Neural cell (in vitro differentiated cells): Measurements from ENCODE around the gene C6orf132. TPM values are rescaled to one million over a fixed set of nuclear protein-coding genes. Genes with fewer than 3 reads are reported as not detected.

Experiments used
- H2AFZ ChIP-seq: fragments of 200-600, 300-800 bp; sonication (generic), shearing (Covaris generic); 2 replicates; pipeline ENCODE4 v1.6.0; 2014; ENCODE audit warnings: low read depth, mild to moderate bottlenecking, antibody characterized with exemption, low read length, moderate library complexity
- H3F3A ChIP-seq: fragments of 200-600 bp; shearing (Covaris generic); 2 replicates; pipeline ENCODE4 v1.6.1; 2016; ENCODE audit warnings: mild to moderate bottlenecking, moderate library complexity, mixed read lengths, antibody characterized with exemption, low read length; ENCODE audit not compliant: insufficient read depth, poor library complexity, severe bottlenecking
- H3K27ac ChIP-seq: fragments of 200-600, 300-800 bp; sonication (generic), shearing (Covaris generic); 2 replicates; pipeline ENCODE4 v1.5.1; 2014; ENCODE audit warnings: mild to moderate bottlenecking, low read length, moderate library complexity
- H3K27me3 ChIP-seq: fragments of 300-800, 200-600 bp; sonication (generic), shearing (Covaris generic); 2 replicates; pipeline ENCODE4 v1.6.0; 2014; ENCODE audit warnings: mild to moderate bottlenecking, low read depth, low read length, moderate library complexity; ENCODE audit not compliant: insufficient read depth
- H3K36me3 ChIP-seq: fragments of 300-800, 200-600 bp; sonication (generic), shearing (Covaris generic); 2 replicates; pipeline ENCODE4 v1.5.1; 2014; ENCODE audit warnings: mild to moderate bottlenecking, antibody characterized with exemption, low read length, moderate library complexity; ENCODE audit not compliant: insufficient read depth
- H3K4me2 ChIP-seq: fragments of 300-800, 200-600 bp; sonication (generic), shearing (Covaris generic); 2 replicates; pipeline ENCODE4 v1.6.0; 2014; ENCODE audit warnings: mild to moderate bottlenecking, low read length
- H3K4me3 ChIP-seq: fragments of 300-800, 200-600 bp; sonication (generic), shearing (Covaris generic); 2 replicates; pipeline ENCODE4 v1.5.1; 2014; ENCODE audit warnings: mild to moderate bottlenecking, low read length, moderate library complexity
- H3K79me2 ChIP-seq: fragments of 200-600 bp; shearing (Covaris generic); replicated peaks from 2 replicates; pipeline ENCODE4 v1.6.0; 2014; ENCODE audit warnings: mild to moderate bottlenecking, low read length, moderate library complexity; ENCODE audit not compliant: insufficient read depth
- H3K9ac ChIP-seq: fragments of 300-800, 200-600 bp; sonication (generic), shearing (Covaris generic); 2 replicates; pipeline ENCODE4 v1.6.1; 2016; ENCODE audit warnings: mild to moderate bottlenecking, low read length, mixed read lengths
- H3K9me2 ChIP-seq: fragments of 200-600 bp; shearing (Covaris generic); 2 replicates; pipeline ENCODE4 v1.6.1; 2016; ENCODE audit warnings: mild to moderate bottlenecking, low read length, mixed read lengths; ENCODE audit not compliant: insufficient read depth
- H3K9me3 ChIP-seq: fragments of 200-600, 300-800 bp; sonication (generic), shearing (Covaris generic); 2 replicates; pipeline ENCODE4 v1.6.1; 2016; ENCODE audit warnings: mild to moderate bottlenecking, mixed run types, low read length, moderate library complexity, mixed read lengths
- H4K20me1 ChIP-seq: fragments of 200-600 bp; shearing (Covaris generic); 2 replicates; pipeline ENCODE4 v1.6.1; 2016; ENCODE audit warnings: mild to moderate bottlenecking, mixed run types; ENCODE audit not compliant: insufficient read depth
- EP300 ChIP-seq: fragments of 450-650 bp; conservative IDR thresholded peaks from 2 replicates; pipeline ENCODE4 v1.6.1; 2014; ENCODE audit warnings: antibody characterized with exemption, mild to moderate bottlenecking, moderate library complexity; ENCODE audit not compliant: poor library complexity, severe bottlenecking
- EZH2 ChIP-seq: fragments of 200-600, 300-800 bp; shearing (Covaris generic), sonication (generic); IDR thresholded peaks from 2 replicates; pipeline ENCODE4 v1.6.1; 2014; ENCODE audit warnings: antibody characterized with exemption, low read length, borderline replicate concordance, mild to moderate bottlenecking; ENCODE audit not compliant: insufficient read depth, poor library complexity, severe bottlenecking
- MXI1 ChIP-seq: fragments of 450-650 bp; conservative IDR thresholded peaks from 2 replicates; pipeline ENCODE4 v1.6.1; 2014; ENCODE audit warnings: antibody characterized with exemption, mild to moderate bottlenecking; ENCODE audit not compliant: poor library complexity, severe bottlenecking
- POLR2AphosphoS5 ChIP-seq: IDR thresholded peaks from 2 replicates; pipeline ENCODE4 v1.6.1; 2012
- RAD21 ChIP-seq: fragments of 450-650 bp; conservative IDR thresholded peaks from 2 replicates; pipeline ENCODE4 v1.6.1; 2014; ENCODE audit warnings: antibody characterized with exemption, mild to moderate bottlenecking, moderate library complexity
- REST ChIP-seq: IDR thresholded peaks from 2 replicates; pipeline ENCODE4 v1.6.1; 2012; ENCODE audit warnings: borderline replicate concordance
- SMC3 ChIP-seq: fragments of 450-650 bp; conservative IDR thresholded peaks from 2 replicates; pipeline ENCODE4 v1.6.1; 2014; ENCODE audit warnings: antibody characterized with exemption, mild to moderate bottlenecking, moderate library complexity; ENCODE audit not compliant: poor library complexity
- TAF1 ChIP-seq: IDR thresholded peaks from 2 replicates; pipeline ENCODE4 v1.6.1; 2012; ENCODE audit warnings: low read depth
- polyA plus RNA-seq: library from polyadenylated mRNA; depleted of rRNA; stranded (reverse); fragments of >200 nt; gene quantifications from 2 replicates; pipeline ENCODE4 v1.2.3, GENCODE V29; 2014
- TF ChIP-seq, protein P1 (sequence below): fragments of 450-650 bp; IDR thresholded peaks from 2 replicates; pipeline ENCODE4 v1.5.1; 2014; ENCODE audit warnings: antibody characterized with exemption, mild to moderate bottlenecking, moderate library complexity; ENCODE audit not compliant: poor library complexity, severe bottlenecking

The C6orf132 gene
- polyA plus RNA-seq, 1 donor from 2014 or later, result not detected

DNA sequence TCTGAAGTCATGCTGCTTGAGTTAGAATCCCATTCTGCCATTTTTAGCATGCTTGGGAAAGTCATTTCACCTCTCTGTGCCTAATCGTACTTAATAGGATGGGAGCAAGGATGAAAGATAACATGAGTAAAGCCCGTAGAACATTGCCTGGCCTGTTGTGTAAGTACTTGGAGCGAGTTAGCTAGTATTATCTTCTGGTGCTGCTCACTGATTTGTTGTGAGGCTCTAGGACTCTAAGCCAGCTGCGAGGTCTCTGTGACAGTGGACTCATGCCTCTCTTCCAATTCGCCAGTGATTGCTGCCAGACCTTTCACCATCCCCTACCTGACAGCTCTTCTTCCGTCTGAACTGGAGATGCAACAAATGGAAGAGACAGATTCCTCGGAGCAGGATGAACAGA lies 74.2 kb downstream of the C6orf132 start:
- no peaks in the 10 kb centered on the region for H3K9me3 ChIP-seq
- H3K36me3 ChIP-seq, result no peaks in the 10 kb centered on the region
- H3F3A ChIP-seq, result no peaks in the 10 kb centered on the region
- H3K27ac ChIP-seq, result no peak overlapping the region
- H4K20me1 ChIP-seq, result no peaks in the 10 kb centered on the region
- no peak overlapping the region for H3K4me3 ChIP-seq
- H2AFZ ChIP-seq, result no peak overlapping the region
- no peaks in the 10 kb centered on the region for H3K79me2 ChIP-seq
- H3K4me2 ChIP-seq, result no peak overlapping the region
- H3K27me3 ChIP-seq, result no peaks in the 10 kb centered on the region
- TF ChIP-seq POLR2AphosphoS5 (no peak), REST (no peak), MXI1 (no peak), EZH2 (no peak), RAD21 (no peak), SMC3 (no peak), TAF1 (no peak), EP300 (no peak)
- TF ChIP-seq, protein P1, sequence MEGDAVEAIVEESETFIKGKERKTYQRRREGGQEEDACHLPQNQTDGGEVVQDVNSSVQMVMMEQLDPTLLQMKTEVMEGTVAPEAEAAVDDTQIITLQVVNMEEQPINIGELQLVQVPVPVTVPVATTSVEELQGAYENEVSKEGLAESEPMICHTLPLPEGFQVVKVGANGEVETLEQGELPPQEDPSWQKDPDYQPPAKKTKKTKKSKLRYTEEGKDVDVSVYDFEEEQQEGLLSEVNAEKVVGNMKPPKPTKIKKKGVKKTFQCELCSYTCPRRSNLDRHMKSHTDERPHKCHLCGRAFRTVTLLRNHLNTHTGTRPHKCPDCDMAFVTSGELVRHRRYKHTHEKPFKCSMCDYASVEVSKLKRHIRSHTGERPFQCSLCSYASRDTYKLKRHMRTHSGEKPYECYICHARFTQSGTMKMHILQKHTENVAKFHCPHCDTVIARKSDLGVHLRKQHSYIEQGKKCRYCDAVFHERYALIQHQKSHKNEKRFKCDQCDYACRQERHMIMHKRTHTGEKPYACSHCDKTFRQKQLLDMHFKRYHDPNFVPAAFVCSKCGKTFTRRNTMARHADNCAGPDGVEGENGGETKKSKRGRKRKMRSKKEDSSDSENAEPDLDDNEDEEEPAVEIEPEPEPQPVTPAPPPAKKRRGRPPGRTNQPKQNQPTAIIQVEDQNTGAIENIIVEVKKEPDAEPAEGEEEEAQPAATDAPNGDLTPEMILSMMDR, result no peak
- no peak overlapping the region for H3K9ac ChIP-seq
- no peaks in the 10 kb centered on the region for H3K9me2 ChIP-seq

- Histone ChIP-seq H3F3A (no peaks in the 10 kb centered on the region), H3K79me2 (no peaks in the 10 kb centered on the region), H4K20me1 (no peaks in the 10 kb centered on the region), H3K27ac (no peak overlapping the region), H3K27me3 (no peaks in the 10 kb centered on the region), H3K4me3 (no peak overlapping the region), H3K4me2 (no peak overlapping the region), H3K9me3 (no peaks in the 10 kb centered on the region), H3K9ac (no peak overlapping the region), H3K36me3 (no peaks in the 10 kb centered on the region), H2AFZ (no peak overlapping the region), H3K9me2 (no peaks in the 10 kb centered on the region)
- TF ChIP-seq RAD21 (no peak), REST (no peak), EP300 (no peak), SMC3 (no peak), TAF1 (no peak)
Observed at GRCh38 chr6:42066156-42066675, 76.2 kb downstream of the C6orf132 start.
